Measurements from ENCODE around the gene TMEM147.
"Not testable (repeated sequence)": the region's sequence is repeated elsewhere in the genome, so short reads cannot be mapped to it uniquely, and the experiment has no call there.

TMEM147 gene

DNA sequence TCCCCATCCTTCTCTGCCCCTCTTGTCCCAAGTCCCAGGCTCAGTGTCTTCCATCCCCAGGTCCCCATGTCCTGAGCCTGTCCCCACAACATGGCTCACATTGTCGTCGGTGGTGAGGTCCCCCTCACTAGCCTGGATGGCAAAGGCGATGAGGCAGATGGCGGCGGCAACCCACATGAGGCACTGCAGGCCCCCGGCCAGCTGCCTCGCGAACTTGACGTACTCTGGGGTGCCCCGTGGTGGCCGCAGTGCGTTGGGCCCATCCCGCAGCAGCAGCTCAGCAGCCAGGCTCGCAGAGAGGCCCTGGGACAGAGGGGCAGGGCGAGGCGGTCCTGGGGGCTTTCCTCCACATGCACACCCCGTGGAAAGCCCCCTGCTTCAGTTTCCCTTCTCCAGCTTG, 16.9 kb downstream of the TMEM147 start:
- DNase-seq (ENCODE audit: low read depth, low spot score): no peak

DNA sequence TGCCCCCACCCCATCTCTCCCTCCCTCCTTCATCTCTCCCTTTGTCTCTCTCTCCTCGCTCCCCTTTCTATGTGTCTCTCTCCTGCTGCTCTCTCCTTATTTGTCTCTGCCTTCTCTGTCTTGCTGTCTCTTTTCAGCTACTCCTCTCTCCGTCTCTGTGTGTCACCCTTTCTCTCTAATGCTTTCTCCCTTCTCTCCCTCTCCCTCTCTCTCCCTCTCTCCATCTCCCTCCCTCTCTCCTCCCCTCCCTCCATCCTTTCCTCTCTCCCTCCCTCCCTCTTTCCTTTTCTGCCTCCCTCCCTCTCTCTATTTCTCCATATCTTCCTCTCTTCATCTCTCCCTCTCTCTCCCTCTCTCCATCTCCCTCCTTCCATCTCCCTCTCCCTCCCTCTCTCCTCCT, 17.4 kb downstream of the TMEM147 start:
- DNase-seq (ENCODE audit: low read depth, low spot score): no peak

DNA sequence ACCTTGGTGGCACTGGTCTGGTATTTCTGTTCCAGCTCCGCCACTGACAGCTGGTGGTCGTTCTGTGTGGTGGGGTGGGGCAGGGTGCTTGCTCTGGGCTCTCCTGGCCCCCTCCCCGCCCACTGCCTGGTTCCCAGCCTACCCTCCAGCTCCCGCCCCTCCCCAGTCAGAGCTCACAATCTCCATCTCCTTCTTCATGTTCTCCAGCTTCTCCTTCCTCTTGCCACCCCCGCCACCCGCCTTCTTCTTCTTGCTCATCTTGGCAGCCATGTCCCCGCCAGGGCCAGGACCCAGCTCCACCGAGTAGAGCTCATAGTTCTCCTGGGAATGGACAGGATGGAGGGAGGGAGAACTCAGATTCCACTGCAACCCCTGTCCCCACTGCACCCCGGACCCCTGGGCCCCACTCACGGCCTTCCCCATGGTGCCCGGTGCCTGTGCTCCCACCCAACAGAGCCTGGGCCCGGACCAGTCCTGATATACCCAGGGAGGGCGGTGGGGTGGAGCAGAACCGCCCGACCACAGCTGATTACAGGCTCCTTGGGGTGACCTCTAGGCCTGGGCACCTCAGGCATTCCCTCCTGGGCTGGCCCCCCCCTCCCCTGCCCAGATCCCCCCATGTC, 17.9 kb downstream of the TMEM147 start, which contains the start of gene ATP4A:
ATP4A (minus strand) TSS at position 452 of the 623 bp plus-strand sequence; CDS start at position 423, 29 bp downstream.
- DNase-seq (ENCODE audit: low read depth, low spot score): no peak

DNA sequence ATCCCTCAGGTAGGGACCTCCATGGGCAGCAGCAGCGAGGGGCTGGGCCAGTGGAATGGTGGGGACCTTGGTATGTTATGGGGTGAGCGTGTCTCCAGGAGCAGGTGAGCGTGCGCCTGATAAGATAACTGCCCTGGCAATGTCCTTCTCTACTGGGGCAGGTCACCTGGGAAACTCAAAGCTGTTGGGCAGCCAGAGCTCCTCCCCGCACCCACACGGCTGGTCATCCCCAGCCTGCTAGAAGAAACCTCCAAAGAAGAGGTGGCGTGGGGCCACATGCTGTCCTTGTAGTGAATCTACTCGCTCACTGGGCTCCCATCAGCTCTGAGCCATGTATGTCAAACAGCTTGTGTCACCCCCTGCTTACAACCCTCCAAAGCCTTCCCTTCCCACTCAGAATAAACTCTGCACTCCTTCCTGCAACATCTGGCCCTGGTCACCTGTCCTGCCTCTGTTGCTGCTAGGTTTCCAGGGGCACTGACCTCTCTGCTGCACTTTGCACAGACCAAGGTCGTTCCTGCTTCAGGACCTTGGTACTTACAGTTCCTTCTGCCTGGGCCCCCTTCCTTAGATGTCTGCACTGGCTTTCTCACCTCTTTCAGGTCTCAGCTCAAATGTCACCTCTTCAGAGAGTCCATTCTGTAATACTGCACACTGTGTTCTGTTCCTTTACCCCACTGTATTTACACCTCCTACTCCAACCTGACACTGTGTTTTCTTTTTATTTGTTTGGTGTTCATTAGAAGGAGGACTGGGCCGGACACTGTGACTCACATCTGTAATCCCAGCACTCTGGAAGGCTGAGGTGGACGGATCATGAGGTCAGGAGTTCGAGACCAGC, 19.8 kb downstream of the TMEM147 start:
- DNase-seq (ENCODE audit: low read depth, low spot score): no peak

DNA sequence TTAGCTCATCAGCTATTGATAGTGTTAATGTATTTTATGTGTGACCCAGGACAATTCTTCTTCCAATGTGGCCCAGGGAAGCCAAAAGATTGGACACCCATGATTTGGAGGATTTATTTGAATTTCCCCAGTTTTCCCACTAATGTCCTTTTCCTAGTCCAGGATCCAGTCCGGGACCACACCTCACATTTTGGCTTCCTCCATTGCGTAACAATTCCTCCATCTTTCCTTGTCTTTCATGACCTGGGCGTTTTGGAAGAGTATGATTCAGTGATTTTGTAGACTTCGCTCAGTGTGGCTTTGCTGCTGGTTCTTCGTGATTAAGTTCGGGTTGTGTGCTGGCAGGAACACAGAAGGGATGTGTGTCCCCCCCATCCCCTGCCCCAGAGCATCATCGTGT, 21.3 kb downstream of the TMEM147 start:
- no peak for DNase-seq (ENCODE audit: low read depth, low spot score)

DNA sequence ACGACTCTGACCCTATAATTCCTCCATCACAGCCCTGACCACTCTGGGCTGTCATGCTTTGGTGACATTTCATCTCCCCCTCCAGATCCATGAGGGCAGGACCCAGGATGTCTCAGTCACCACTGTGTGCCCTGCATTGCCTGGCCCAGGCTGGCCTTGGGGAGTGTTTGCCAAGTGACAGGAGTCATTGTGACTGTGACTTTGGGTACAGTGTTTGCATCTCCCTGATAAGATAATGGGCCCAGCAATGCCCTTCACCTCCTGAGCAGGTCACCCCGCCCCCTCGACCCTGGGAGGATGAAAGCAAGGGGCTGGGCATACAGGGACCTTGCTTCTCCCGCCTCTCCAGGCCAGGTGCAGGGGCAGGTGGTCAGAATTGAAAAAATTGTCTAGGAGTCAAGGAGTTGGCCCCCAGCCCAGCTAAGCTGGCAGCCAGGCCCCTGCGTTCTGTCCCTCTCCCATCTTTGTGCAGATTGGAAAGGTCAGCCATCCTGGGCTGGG, 23.9 kb downstream of the TMEM147 start:
- DNase-seq (ENCODE audit: low read depth, low spot score): no peak

DNA sequence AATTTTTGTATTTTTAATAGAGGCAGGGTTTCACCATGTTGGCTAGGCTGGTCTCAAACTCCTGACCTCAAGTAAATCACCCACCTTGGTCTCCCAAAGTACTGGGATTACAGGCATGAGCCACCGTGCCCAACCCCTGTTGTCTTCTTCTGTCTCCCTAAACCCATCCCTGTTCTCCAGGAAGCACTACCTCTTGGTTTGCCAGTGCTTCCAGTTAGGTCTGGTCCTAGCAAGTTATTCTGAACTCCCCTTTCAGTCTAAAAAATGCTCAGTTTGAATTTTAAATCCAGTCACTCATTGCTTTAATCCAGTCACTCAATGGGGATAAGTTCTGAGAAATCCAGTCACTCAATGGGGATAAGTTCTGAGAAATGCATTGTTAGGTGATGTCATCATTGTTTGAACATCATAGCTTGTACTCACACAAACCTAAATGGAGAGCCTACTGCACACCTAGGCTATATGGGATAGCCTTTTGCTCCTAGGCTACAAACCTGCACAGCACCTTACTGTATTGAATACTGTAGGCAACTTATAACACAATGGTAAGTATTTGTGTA, 26.1 kb downstream of the TMEM147 start:
- DNase-seq (ENCODE audit: low read depth, low spot score): no peak

DNA sequence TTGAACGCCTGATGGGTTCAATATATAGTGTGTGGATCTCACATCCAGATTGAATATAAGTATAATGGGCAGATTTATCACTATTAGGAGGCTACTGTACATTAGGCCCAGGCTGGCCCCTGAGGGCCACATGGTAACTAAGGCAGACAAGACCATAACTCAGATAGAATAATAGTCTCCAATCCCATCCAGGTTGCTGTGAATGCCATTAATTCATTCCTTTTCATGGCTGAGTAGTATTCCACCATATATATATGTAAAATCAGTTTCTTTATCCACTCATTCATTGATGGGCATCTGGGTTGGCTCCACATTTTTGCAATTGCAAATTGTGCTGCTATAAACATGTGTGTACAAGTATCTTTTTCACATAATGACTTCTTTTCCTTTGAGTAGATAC, 32.5 kb downstream of the TMEM147 start:
- DNase-seq (ENCODE audit: low read depth, low spot score): no peak

DNA sequence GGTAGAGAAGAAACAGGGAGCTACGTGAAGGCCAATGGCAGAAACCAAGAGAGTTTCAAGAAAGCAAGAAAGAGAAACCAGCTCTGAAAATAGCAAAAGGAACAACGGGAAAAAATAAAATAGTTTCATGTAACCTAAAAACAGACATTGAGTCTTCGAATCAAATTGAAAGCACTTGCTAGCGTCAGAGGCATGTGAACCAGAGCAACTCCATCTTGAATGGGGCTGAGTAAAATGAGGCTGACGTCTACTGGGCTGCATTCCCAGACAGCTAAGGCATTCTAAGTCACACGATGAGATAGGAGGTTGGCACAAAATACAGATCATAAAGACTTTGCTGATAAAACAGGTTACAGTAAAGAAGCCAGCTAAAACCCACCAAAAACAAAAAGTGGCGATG, 33.3 kb downstream of the TMEM147 start:
- DNase-seq (ENCODE audit: low read depth, low spot score): no peak

DNA sequence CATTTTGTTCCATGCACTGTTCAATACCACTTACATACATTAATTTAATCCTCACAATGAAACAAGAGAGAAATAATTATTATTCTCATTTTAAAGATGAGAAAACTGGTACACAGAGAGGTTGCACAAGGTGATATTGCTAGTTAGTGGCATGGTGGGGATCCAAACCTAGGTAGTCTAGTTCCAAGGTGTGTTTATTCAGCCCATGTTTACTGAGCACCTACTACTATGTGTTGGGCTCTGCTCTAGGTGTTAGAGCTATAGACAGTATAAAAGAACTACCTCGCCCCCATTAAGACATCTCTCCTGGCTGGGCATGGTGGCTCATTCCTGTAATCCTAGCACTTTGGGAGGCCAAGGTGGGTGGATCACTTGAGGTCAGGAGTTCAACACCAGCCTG, 37.3 kb downstream of the TMEM147 start:
- no peak for DNase-seq (ENCODE audit: low read depth, low spot score)

DNA sequence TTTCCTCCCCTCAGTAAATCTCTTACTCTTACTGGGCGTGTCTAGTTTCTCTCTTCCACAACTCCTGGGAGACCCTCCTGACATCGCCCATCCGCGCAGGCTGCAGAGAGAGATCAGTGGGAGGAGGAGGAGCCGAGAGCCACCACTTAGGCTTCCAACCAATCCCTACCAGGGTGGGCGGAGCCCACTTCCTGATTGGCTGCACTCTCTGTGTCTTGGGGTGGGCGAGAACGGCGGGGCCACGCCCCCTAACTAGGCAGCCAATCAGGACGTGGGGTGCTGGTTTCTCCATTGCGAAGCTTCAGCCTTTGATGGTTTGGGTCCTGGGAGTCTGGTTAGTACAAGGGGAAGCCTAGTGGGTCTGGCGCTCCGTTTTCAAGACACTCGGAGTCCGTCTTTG, 40.4 kb downstream of the TMEM147 start, which contains the start of gene PMIS2:
PMIS2 (plus strand) TSS at position 326 of the 400 bp plus-strand sequence. CDS start 87 bp downstream, outside the sequence.
- no peak for DNase-seq (ENCODE audit: low read depth, low spot score)

DNA sequence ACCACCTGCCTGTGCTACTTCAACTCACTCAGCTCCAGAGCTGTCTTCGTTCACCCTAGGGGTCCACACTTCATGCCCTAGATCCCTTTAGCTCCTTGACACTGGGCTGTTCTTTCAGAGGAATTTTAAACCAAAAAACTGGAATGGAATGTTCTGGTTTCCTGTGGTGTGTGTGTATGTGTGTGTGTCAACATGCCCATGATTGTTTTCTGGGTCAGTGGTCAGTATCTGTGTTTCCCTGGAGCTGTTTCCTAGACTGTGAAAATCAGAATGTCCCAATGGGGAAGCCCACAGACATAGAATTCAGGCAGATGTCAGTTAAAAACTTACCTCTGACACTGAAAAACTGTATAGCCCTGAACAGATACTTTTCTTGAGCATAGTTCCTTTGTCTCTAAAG, 41.9 kb downstream of the TMEM147 start:
- DNase-seq (ENCODE audit: low read depth, low spot score): no peak

DNA sequence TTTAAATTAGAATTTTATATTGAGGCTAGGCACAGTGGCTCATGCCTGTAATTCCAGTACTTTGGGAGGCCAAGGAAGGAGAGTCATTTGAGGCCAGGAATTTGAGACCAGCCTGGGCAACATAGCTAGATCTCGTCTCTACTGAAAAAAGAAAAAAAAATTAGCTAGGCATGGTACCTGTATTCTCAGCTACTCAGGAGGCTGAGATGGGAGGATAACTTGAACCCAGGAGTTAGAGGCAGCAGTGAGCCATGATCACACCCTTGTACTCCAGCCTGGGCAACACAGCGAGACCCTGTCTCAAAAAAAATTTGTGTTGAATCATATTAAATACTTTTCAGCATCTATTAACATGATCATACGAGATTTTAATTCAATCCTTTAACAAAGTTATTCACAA, 45.4 kb downstream of the TMEM147 start:
- DNase-seq (ENCODE audit: low read depth, low spot score): no peak

DNA sequence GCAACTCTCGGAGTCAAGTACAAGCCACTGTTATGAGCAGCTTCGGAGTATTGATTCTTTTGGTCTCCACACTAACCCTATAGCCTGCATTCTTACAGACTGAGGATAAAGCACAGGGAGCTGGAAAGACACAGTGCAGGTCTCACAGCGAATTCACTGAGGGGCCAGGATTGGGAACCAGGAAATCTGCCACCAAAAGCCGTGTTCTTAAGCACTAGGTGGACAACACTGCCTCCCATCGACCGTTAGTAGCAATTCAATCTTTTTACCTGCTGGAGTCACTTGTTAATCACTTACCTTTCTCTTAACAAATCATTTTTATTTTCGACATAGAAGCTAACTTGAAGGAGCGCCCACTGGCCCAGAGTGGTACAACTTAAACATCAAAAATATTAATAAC, 46.8 kb downstream of the TMEM147 start:
- DNase-seq (ENCODE audit: low read depth, low spot score): no peak

DNA sequence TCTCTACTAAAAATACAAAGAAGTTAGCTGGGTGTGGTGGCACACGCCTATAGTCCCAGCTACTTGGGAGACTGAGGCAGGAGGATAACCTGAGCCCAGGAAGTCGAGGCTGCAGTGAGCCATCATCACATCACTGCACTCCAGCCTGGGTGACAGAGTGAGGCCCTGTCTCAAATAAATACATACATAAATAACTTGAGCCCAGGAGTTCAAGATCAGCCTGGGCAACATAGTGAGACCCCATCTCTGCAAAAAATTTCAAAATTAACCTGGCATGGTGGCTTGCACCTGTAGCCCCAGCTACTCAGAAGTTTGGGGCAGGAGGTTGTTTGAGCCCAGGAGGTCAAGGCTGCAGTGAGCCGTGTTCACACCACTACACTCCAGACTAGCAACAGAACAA, 49.6 kb downstream of the TMEM147 start:
- DNase-seq (ENCODE audit: low read depth, low spot score): not testable (repeated sequence)

DNA sequence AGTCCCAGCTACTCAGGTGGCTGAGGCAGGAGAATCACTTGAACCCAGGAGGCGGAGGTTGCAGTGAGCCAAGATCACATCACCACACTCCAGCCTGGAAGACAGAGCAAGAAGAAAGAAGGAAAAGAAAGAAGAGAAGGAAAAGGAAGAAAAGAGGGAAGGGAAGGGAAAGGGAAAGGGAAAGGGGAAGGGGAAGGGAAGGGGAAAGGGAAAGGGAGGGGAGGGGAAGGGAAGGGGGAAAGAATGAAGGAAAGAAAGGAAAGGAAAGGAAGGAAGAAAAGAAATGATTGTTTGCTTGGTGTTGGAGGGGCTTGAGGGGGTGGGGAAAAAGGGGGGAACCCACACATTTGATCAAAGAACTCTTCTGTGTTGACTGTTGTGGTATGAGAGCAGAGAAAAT, 50.5 kb downstream of the TMEM147 start:
- DNase-seq (ENCODE audit: low read depth, low spot score): no peak

DNA sequence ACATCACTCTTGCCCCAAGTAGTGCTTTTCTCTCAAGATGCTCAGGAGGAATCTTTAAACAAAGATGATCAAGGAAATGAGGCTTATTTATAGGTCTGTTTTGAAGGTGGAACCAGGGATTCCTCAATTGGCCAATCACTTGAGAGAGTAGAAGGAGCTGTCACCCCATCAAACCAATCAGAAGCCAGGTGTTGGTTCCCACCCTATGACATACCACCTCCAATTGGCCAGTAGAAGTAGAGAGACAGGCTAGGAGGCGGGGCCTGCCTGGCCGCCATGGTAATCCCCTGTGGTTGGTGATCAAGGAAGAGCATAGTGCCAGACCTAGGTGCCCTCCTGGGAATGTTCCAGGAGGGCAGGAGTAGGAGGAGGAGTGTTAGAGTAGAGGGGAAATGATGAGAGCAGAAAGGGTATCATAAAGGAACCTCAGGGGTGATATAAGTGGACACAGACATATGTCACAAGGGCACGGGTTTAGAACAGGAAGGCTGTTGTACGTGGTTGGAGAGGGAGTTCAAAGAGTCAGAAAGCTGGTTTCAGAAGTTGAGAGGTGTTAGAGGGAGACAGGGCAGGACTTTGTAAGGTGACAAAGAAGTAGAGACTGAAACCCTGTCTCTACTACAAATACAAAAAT, 51.1 kb downstream of the TMEM147 start:
- DNase-seq (ENCODE audit: low read depth, low spot score): no peak

Measured in activated CD4-positive, CD25-positive, alpha-beta regulatory T cell treated with anti-CD3 and anti-CD28 coated beads, Interleukin-2, amount 50 U/mL, for 16 hours (primary cell).